Measurements from ENCODE around the gene UBXN7.
"Not testable (repeated sequence)": the region's sequence is repeated elsewhere in the genome, so short reads cannot be mapped to it uniquely, and the experiment has no call there.

Gene UBXN7

DNA sequence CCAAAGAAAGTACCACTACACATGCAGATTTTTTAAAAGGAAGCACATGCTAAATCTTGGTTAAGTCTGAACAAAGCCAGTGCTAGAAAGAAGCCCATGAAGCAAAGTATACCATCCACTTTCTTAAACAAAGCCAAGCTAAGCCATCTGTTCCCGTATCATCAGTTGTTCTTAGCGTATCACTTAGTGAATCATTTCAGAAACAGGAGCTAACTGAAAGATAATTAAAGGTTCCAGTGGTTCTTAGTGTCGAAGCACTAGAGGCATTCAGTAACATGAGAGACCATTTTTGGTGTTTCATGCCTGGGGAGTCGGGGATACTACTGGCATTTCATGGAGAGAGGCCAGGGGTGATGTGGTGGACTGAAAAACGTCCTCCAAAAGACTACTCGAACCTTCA, 12.8 kb downstream of the UBXN7 start:
- DNase-seq (ENCODE audit: low read depth in 3 of 3), result no peak

- no peak for DNase-seq (ENCODE audit: low read depth in 3 of 3)
Observed at GRCh38 chr3:196418601-196419000, 13.6 kb downstream of the UBXN7 start.

- DNase-seq (ENCODE audit: low read depth in 3 of 3), result no peak
Observed at GRCh38 chr3:196414469-196414868, 17.8 kb downstream of the UBXN7 start.

GRCh38 chr3:196412704-196413103, 19.5 kb downstream of the UBXN7 start:
- no peak for DNase-seq (ENCODE audit: low read depth in 3 of 3)

DNA sequence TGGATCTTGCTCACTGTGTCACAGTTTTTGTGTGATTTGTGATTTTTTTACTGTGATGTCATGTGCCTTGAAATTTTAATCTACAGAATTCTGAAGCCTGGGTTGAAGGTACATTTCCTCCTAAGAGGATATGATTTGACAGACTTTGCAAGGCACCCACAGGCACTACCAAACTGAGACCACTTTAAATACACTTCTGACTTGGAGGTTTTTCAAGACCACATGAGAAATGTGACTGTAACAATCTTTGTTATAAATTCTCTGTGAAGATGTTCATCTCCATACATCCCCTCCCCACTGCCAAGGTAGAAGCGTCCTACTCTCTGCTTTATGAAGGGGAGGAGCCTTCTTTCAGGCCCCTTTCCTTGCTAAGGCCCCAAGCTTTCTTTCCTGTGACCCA, 22.8 kb downstream of the UBXN7 start:
- DNase-seq (ENCODE audit: low read depth in 3 of 3), result no peak

- no peak for DNase-seq (ENCODE audit: low read depth in 3 of 3)
Observed at GRCh38 chr3:196408565-196409300, 23.5 kb downstream of the UBXN7 start.

DNA sequence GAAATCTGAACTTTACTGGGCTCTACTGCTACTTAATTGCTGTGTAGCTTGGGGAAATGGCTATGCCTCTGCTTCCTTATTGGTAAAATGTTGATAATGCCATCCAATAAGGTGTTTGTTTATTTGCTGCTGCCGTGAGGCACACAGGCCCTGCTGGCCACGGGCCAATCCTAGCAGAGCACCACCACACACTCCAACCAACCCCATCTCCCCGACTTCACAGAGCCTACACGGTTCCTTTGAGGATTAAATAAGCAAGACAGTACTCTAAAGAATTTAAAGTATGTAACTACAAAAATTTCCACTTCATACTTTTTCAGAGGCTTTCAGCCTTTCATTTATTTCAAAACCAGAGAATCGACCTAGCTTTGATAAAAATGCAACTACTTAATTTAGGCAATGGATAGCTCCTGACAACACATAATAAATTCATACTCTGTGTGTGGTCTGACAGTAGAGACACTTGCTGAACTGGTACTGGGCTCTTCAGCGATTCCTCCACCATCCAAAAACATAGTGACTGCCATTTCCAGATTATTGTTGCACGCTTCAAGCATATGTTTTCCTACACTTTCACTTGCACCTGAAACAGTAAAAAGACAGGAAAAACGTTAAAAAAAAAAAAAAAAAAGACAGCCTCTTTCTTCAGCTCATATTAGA, 25.3 kb downstream of the UBXN7 start:
- DNase-seq (ENCODE audit: low read depth in 3 of 3), result no peak

GRCh38 chr3:196400331-196400730, 31.9 kb downstream of the UBXN7 start:
- no peak for DNase-seq (ENCODE audit: low read depth in 3 of 3)

GRCh38 chr3:196399485-196399945, 32.7 kb downstream of the UBXN7 start:
- DNase-seq (ENCODE audit: low read depth in 3 of 3), result no peak

GRCh38 chr3:196398782-196399181, 33.4 kb downstream of the UBXN7 start:
- DNase-seq (ENCODE audit: low read depth in 3 of 3), result no peak

DNA sequence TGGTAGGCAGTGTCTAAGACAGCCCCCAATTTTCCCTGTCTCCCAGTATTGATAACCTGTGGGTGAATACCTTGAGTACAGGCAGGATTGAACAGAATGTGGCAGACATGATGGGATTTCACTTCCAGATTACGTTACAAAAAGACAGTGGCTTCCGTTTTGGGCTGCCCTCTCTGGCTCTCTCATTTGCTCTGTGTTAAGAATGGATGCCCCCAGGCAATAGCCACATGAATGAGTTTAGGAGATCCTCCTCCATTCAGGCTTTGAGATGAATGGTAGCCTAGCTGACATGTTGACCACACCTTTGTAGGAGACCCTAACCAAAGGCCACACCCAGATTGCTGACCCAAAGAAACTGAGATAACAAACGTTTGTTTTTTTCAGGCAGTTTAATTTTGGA, 34.3 kb downstream of the UBXN7 start:
- DNase-seq (ENCODE audit: low read depth in 3 of 3), result no peak

DNA sequence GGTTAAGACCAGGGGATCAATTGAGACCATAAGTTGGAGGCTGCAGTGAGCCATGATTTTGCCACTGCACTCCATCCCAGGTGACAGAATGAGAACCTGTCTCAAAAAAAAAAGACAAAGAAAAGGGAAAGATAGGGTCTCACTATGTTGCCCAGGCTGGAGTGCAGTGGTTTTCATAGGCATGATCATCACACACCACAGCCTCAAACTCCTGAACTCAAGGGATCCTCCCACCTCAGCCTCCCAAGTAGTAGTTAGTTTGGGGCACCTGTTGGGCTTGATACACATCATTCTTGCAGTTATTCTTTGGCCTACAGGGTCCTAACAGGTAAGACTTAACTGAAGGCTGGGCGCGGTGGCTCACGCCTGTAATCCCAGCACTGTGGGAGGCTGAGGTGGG, 42.1 kb downstream of the UBXN7 start:
- DNase-seq (ENCODE audit: low read depth in 3 of 3), result no peak

DNA sequence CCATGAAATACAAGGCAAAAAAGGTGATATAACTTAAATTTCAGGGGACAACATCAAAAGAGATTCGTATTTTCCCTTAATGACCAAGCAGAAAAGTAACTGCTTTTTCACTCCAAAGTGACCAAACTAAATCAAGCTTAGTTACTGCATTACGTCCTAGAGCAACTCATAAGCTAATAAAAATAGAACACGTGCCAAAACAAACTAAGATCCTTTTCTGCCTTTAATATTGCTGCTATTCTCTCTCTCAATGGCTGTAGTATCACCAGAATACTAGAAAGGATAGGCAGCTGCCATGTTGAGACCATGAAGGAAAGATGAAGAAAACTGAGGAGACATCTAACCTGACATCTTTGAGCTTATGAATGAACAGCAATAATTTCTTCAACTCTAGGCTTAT, 43.3 kb downstream of the UBXN7 start:
- DNase-seq (ENCODE audit: low read depth in 3 of 3), result no peak

GRCh38 chr3:196387941-196388340, 44.3 kb downstream of the UBXN7 start:
- DNase-seq (ENCODE audit: low read depth in 3 of 3), result not testable (repeated sequence)

- not testable (repeated sequence) for DNase-seq (ENCODE audit: low read depth in 3 of 3)
Observed at GRCh38 chr3:196386797-196387196, 45.4 kb downstream of the UBXN7 start.

DNA sequence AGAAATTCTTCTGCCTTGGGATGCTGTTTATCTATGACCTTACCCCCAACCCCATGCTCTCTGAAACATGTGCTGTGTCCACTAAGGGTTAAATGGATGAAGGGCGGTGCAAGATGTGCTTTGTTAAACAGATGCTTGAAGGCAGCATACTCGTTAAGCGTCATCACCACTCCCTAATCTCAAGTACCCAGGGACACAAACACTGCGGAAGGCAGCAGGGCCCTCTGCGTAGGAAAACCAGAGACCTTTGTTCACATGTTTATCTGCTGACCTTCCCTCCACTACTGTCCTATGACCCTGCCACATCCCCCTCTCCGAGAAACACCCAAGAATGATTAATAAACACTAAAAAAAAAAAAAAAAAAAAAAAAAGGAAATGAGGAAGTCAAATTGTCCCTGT, 46.2 kb downstream of the UBXN7 start:
- DNase-seq (ENCODE audit: low read depth in 3 of 3), result not testable (repeated sequence)

GRCh38 chr3:196385446-196385845, 46.8 kb downstream of the UBXN7 start:
- not testable (repeated sequence) for DNase-seq (ENCODE audit: low read depth in 3 of 3)

- DNase-seq (ENCODE audit: low read depth in 3 of 3), result no peak
Observed at GRCh38 chr3:196378146-196378841, 53.9 kb downstream of the UBXN7 start.

- DNase-seq (ENCODE audit: low read depth in 3 of 3), result no peak
Observed at GRCh38 chr3:196377321-196377720, 54.9 kb downstream of the UBXN7 start.

DNA sequence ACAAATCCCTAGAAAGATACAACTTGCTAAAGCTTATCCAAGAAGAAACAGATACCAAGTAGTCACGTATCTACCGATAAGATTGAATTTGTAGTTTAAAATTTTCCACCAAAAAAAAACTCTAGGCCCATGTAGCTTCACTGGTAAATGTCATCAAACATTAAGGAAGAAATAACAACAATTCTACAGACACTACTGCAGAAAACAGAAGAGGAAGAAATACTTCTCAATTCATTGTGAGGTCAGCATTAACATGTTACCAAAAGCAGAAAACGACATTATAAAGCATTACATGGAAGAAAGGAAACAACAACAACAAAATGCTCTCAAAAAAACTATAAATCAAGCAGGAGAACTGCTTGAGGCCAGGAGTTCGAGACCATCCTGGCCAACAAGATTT, 66.5 kb downstream of the UBXN7 start:
- no peak for DNase-seq (ENCODE audit: low read depth in 3 of 3)

- no peak for DNase-seq (ENCODE audit: low read depth in 3 of 3)
Observed at GRCh38 chr3:196360586-196360985, 71.6 kb downstream of the UBXN7 start.

GRCh38 chr3:196358540-196358939, 73.7 kb downstream of the UBXN7 start:
- not testable (repeated sequence) for DNase-seq (ENCODE audit: low read depth in 3 of 3)

DNA sequence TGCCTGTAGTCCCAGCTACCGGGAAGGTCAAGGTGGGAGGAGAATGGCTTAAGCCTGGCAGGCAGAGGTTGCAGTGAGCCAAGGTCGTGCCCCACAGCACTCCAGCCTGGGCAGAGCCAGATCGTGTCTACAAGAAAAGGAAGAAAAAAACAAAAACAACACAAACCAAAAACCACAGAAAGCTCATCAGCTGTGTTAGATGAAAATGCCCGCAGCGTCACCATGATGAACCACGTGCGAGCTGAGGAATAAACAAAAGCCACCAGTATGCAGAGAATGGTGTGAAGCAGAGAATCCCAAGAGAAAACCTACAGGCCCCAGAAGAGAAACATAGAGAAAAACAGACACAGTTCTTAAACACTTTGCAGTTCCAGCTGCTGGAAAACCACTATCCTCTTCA, 74.3 kb downstream of the UBXN7 start:
- no peak for DNase-seq (ENCODE audit: low read depth in 3 of 3)

Data from stimulated activated CD4-positive, alpha-beta T cell treated with anti-CD3 and anti-CD28 coated beads, TNF-alpha, amount 100 ng/mL, for 4 hours (primary cell).